Small intestine (tissue), 7 donors: ENCODE data around the gene CNOT4. TPM values are rescaled to one million over a fixed set of nuclear protein-coding genes. Genes with fewer than 3 reads are reported as not detected.
A peak's percentile ranks its signal among the peaks of the same experiment; 100 is the strongest.
"Not testable (repeated sequence)": the region's sequence is repeated elsewhere in the genome, so short reads cannot be mapped to it uniquely, and the experiment has no call there.

Experiments used
- DNase-seq, 2 donors: peaks; one replicate each; pipeline versions ENCODE4 v3.0.0 to v3.0.0-alpha.2; 2013
- FAIRE-seq: peaks from 2 replicates; lab custom pipeline; 2012; peaks lifted over from hg19 to GRCh38; lab: Jason Lieb, UNC
- H3K27ac ChIP-seq, 3 donors: one replicate each; pipeline ENCODE4 v1.5.1; 2013; ENCODE audit warnings: low read length in 2 of 3, mild to moderate bottlenecking in 2 of 3, control low read depth in 1 of 3, inconsistent platforms in 1 of 3, low read depth in 1 of 3, moderate library complexity in 1 of 3
- H3K27me3 ChIP-seq, 3 donors: one replicate each; pipeline ENCODE4 v1.6.1; 2013; ENCODE audit warnings: low read length in 3 of 3, inconsistent platforms in 1 of 3; ENCODE audit not compliant: control insufficient read depth in 3 of 3, insufficient read depth in 3 of 3
- H3K36me3 ChIP-seq, 3 donors: one replicate each; pipeline ENCODE4 v1.6.1; 2013; ENCODE audit warnings: low read length in 3 of 3, inconsistent platforms in 1 of 3, low read depth in 1 of 3, mild to moderate bottlenecking in 1 of 3, moderate library complexity in 1 of 3; ENCODE audit not compliant: control insufficient read depth in 3 of 3, insufficient read depth in 2 of 3
- H3K4me1 ChIP-seq, 3 donors: one replicate each; pipeline ENCODE4 v1.6.1; 2013; ENCODE audit warnings: low read length in 2 of 3, inconsistent platforms in 1 of 3, low read depth in 1 of 3, mild to moderate bottlenecking in 1 of 3, moderate library complexity in 1 of 3; ENCODE audit not compliant: control insufficient read depth in 3 of 3, insufficient read depth in 2 of 3
- H3K4me3 ChIP-seq, 3 donors: one replicate each; pipeline ENCODE4 v1.5.1; 2013; ENCODE audit warnings: low read length in 3 of 3, control low read depth in 1 of 3, inconsistent platforms in 1 of 3, low read depth in 1 of 3, mild to moderate bottlenecking in 1 of 3, moderate library complexity in 1 of 3
- H3K9me3 ChIP-seq, 2 donors: one replicate each; pipeline ENCODE4 v1.6.1; 2013; ENCODE audit warnings: low read depth in 1 of 2, low read length in 1 of 2; ENCODE audit not compliant: control insufficient read depth in 2 of 2, insufficient read depth in 1 of 2
- WGBS, 3 donors: extraction: QIAGEN DNeasy Blood & Tissue Kit; methylation state at CpG; one replicate each; pipeline ENCODE4 v1.1.7; 2013; 5-methylcytosine and 5-hydroxymethylcytosine counted together
- polyA plus RNA-seq, 4 donors: library from polyadenylated mRNA; stranded (reverse) in 3 of 4; unstranded in 1 of 4; fragments of 200-250 nt in 3 of 4; fragments of 120-200 nt in 1 of 4; gene quantifications; one replicate each; pipeline versions ENCODE4 v1.2.1 to v1.2.3, GENCODE V29; 2013
- donor health status: healthy with polysubstance abuse.
- donor health status: control.
- donor health status: control.
- donor health status: Bipolar disorder and iron deficiency.
- donor health status: healthy.

CNOT4 gene
- polyA plus RNA-seq, 4 donors = 5.1 to 19.3 (median 6.2) TPM

GRCh38 chr7:135459951-135460567 lies 49.8 kb downstream of the CNOT4 start:
- WGBS, 3 donors = 72 to 84% (median 76%) methylated on average over 4 of the region's 4 CpGs
- H3K36me3 ChIP-seq = no peaks in the 10 kb centered on the region
- DNase-seq (no peak), FAIRE-seq (no peak)
- no peaks in the 10 kb centered on the region for H3K27me3 ChIP-seq
- H3K4me1 ChIP-seq = no peaks in the 10 kb centered on the region
- no peak overlapping the region for H3K4me3 ChIP-seq
- no peaks in the 10 kb centered on the region for H3K9me3 ChIP-seq
- H3K27ac ChIP-seq = no peak overlapping the region

GRCh38 chr7:135459076-135459475 lies 50.8 kb downstream of the CNOT4 start:
- Histone ChIP-seq H3K4me1 (no peaks in the 10 kb centered on the region), H3K27me3 (no peaks in the 10 kb centered on the region), H3K4me3 (no peak overlapping the region), H3K27ac (no peak overlapping the region), H3K9me3 (no peaks in the 10 kb centered on the region), H3K36me3 (peaks cover 0 to 5% (median 0%) of the 10 kb centered on the region in 3 donors)
- DNase-seq (no peak), FAIRE-seq (no peak)
- WGBS, 3 donors = 77 to 83% (median 80%) methylated on average over 6 of the region's 6 CpGs

GRCh38 chr7:135454060-135454459 lies 55.8 kb downstream of the CNOT4 start:
- H3K27me3 ChIP-seq = no peaks in the 10 kb centered on the region
- no peak overlapping the region for H3K27ac ChIP-seq
- H3K36me3 ChIP-seq = peaks cover 0 to 9% (median 0%) of the 10 kb centered on the region in 3 donors
- H3K9me3 ChIP-seq = no peaks in the 10 kb centered on the region
- DNase-seq (no peak), FAIRE-seq (no peak)
- H3K4me3 ChIP-seq = no peak overlapping the region
- WGBS, 3 donors = 72 to 86% (median 82%) methylated on average over 3 of the region's 3 CpGs
- no peaks in the 10 kb centered on the region for H3K4me1 ChIP-seq

DNA sequence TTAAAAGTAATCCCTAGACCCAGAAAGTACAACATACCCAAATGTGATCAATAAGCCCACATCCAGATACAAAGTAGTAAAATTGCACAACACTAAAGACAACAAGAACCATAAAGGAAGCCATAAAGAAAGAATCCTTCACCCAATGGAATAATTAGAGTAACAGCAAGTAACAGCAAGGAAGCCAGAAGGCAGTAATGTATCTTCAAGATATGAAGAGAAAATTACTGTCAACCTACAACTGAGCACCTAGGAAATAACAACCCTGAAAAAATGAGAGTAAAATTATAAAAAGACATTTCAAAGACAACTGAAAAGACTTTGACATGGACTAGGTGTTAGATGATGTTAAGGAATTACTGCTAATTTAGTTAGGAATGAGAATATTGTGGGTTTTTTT lies 60.5 kb downstream of the CNOT4 start:
- Histone ChIP-seq H3K27me3 (no peaks in the 10 kb centered on the region), H3K4me3 (no peak overlapping the region), H3K36me3 (peaks cover 0 to 12% (median 0%) of the 10 kb centered on the region in 3 donors), H3K9me3 (no peaks in the 10 kb centered on the region), H3K4me1 (peaks cover 0 to 4% (median 0%) of the 10 kb centered on the region in 3 donors), H3K27ac (no peak overlapping the region)
- no peak for FAIRE-seq
- no peak for DNase-seq

- DNase-seq (no peak), FAIRE-seq (no peak)
- Histone ChIP-seq H3K27ac (no peak overlapping the region), H3K4me1 (peaks cover 0 to 4% (median 0%) of the 10 kb centered on the region in 3 donors), H3K9me3 (no peaks in the 10 kb centered on the region), H3K36me3 (peaks cover 0 to 14% (median 0%) of the 10 kb centered on the region in 3 donors), H3K4me3 (no peak overlapping the region), H3K27me3 (no peaks in the 10 kb centered on the region)
- WGBS, 3 donors = 76 to 85% (median 78%) methylated on average over 1 of the region's 1 CpG
These were observed 61.1 kb downstream of the CNOT4 start for GRCh38 chr7:135448753-135449152.

- no peaks in the 10 kb centered on the region for H3K27me3 ChIP-seq
- H3K27ac ChIP-seq = no peak overlapping the region
- peaks cover 0 to 4% (median 0%) of the 10 kb centered on the region in 3 donors for H3K4me1 ChIP-seq
- peak in 1 of 2 donors; percentile 18 for DNase-seq
- H3K36me3 ChIP-seq = peaks cover 0 to 18% (median 0%) of the 10 kb centered on the region in 3 donors
- no peak overlapping the region for H3K4me3 ChIP-seq
- H3K9me3 ChIP-seq = no peaks in the 10 kb centered on the region
- FAIRE-seq = no peak
- WGBS, 3 donors = 27 to 62% (median 43%) methylated on average over 3 of the region's 3 CpGs
These were observed 62.2 kb downstream of the CNOT4 start for GRCh38 chr7:135447748-135448147.

GRCh38 chr7:135445690-135446089 lies 64.2 kb downstream of the CNOT4 start:
- H3K27ac ChIP-seq = no peak overlapping the region
- DNase-seq (no peak), FAIRE-seq (no peak)
- peaks cover 0 to 4% (median 0%) of the 10 kb centered on the region in 3 donors for H3K4me1 ChIP-seq
- no peaks in the 10 kb centered on the region for H3K27me3 ChIP-seq
- no peak overlapping the region for H3K4me3 ChIP-seq
- H3K9me3 ChIP-seq = no peaks in the 10 kb centered on the region
- H3K36me3 ChIP-seq = peaks cover 0 to 13% (median 0%) of the 10 kb centered on the region in 3 donors

GRCh38 chr7:135445266-135445665 lies 64.6 kb downstream of the CNOT4 start:
- WGBS, 3 donors = 89 to 92% (median 90%) methylated on average over 2 of the region's 2 CpGs
- not testable (repeated sequence) for H3K27me3 ChIP-seq, H3K27ac ChIP-seq, DNase-seq, H3K4me3 ChIP-seq, H3K9me3 ChIP-seq, H3K4me1 ChIP-seq, FAIRE-seq
- H3K36me3 ChIP-seq = peaks cover 0 to 13% (median 0%) of the 10 kb centered on the region in 3 donors

- FAIRE-seq (no peak), DNase-seq (no peak)
- no peak overlapping the region for H3K4me3 ChIP-seq
- no peak overlapping the region for H3K27ac ChIP-seq
- H3K9me3 ChIP-seq = no peaks in the 10 kb centered on the region
- peaks cover 0 to 13% (median 5%) of the 10 kb centered on the region in 3 donors for H3K36me3 ChIP-seq
- no peaks in the 10 kb centered on the region for H3K4me1 ChIP-seq
- H3K27me3 ChIP-seq = no peaks in the 10 kb centered on the region
These were observed 68.1 kb downstream of the CNOT4 start for GRCh38 chr7:135441791-135442190.
